ENCODE data around the gene SPDYE3.
"Not testable (repeated sequence)": the region's sequence is repeated elsewhere in the genome, so short reads cannot be mapped to it uniquely, and the experiment has no call there.

Gene SPDYE3

GRCh38 chr7:100352984-100353684, 45.6 kb downstream of the SPDYE3 start:
- DNase-seq: no peak

- no peak for DNase-seq
Measured at GRCh38 chr7:100353685-100354330, 46.3 kb downstream of the SPDYE3 start.

GRCh38 chr7:100356416-100357068, 49.0 kb downstream of the SPDYE3 start:
- DNase-seq: no peak

GRCh38 chr7:100357131-100357561, 49.6 kb downstream of the SPDYE3 start:
- no peak for DNase-seq

- DNase-seq: no peak
Measured at GRCh38 chr7:100358027-100358856, 50.7 kb downstream of the SPDYE3 start, which contains the start of gene PILRB. Gene PILRB, plus strand, starts transcription at chr7:100358117. Its CDS starts 186 bp downstream, at chr7:100358303.

- DNase-seq: no peak
Measured at GRCh38 chr7:100358857-100359212, 51.3 kb downstream of the SPDYE3 start.

GRCh38 chr7:100360135-100360854, 52.8 kb downstream of the SPDYE3 start:
- DNase-seq: no peak

- no peak for DNase-seq
Measured at GRCh38 chr7:100363098-100363497, 55.6 kb downstream of the SPDYE3 start.

- DNase-seq: not testable (repeated sequence)
Measured at GRCh38 chr7:100363797-100364196, 56.3 kb downstream of the SPDYE3 start.

GRCh38 chr7:100364480-100364879, 57.0 kb downstream of the SPDYE3 start:
- no peak for DNase-seq

GRCh38 chr7:100365998-100366367, 58.5 kb downstream of the SPDYE3 start:
- DNase-seq: not testable (repeated sequence)

- no peak for DNase-seq
Measured at GRCh38 chr7:100366411-100367250, 59.1 kb downstream of the SPDYE3 start.

- no peak for DNase-seq
Measured at GRCh38 chr7:100367251-100367620, 59.7 kb downstream of the SPDYE3 start.

- no peak for DNase-seq
Measured at GRCh38 chr7:100367676-100368613, 60.4 kb downstream of the SPDYE3 start.

GRCh38 chr7:100369105-100369504, 61.6 kb downstream of the SPDYE3 start:
- DNase-seq: no peak

GRCh38 chr7:100370303-100370702, 62.8 kb downstream of the SPDYE3 start:
- no peak for DNase-seq

- no peak for DNase-seq
Measured at GRCh38 chr7:100370746-100371145, 63.2 kb downstream of the SPDYE3 start.

- no peak for DNase-seq
Measured at GRCh38 chr7:100371561-100372171, 64.2 kb downstream of the SPDYE3 start.
